Esophagus squamous epithelium (tissue), 5 donors: ENCODE results near the gene TSPAN18. TPM values are rescaled to one million over a fixed set of nuclear protein-coding genes. Genes with fewer than 3 reads are reported as not detected.

Experiments
- DNase-seq: peaks from one replicate; lab custom pipeline; 2025; lab: John Stamatoyannopoulos, UW
- H3K27ac ChIP-seq, 4 donors: fragments of 200-600 bp; sonication (generic); one replicate each; pipeline ENCODE4 v1.5.1; 2016 to 2019; ENCODE audit warnings: mild to moderate bottlenecking in 1 of 4
- H3K27me3 ChIP-seq, 4 donors: fragments of 200-600 bp; sonication (generic); 1 replicate in 3 of 4; 2 replicates in 1 of 4; pipeline versions ENCODE4 v1.5.1 to v1.6.0; 2017 to 2021; ENCODE audit warnings: antibody characterized with exemption in 1 of 4
- H3K36me3 ChIP-seq, 3 donors: fragments of 200-600 bp; sonication (generic); one replicate each; pipeline ENCODE4 v1.5.1; 2016 to 2019
- H3K4me1 ChIP-seq, 3 donors: fragments of 200-600 bp; sonication (generic); one replicate each; pipeline ENCODE4 v1.5.1; 2017 to 2019
- H3K4me3 ChIP-seq, 4 donors: fragments of 200-600 bp; sonication (generic); 1 replicate in 3 of 4; 2 replicates in 1 of 4; pipeline ENCODE4 v1.5.1; 2016 to 2019; ENCODE audit warnings: mild to moderate bottlenecking in 2 of 4, moderate library complexity in 1 of 4
- H3K9me3 ChIP-seq, 3 donors: fragments of 200-600 bp; sonication (generic); one replicate each; pipeline ENCODE4 v1.5.1; 2016 to 2019
- POLR2A ChIP-seq, 4 donors: fragments of 450-650 bp; IDR thresholded peaks; one replicate each; pipeline ENCODE4 v1.6.1; 2017; ENCODE audit warnings: antibody characterized with exemption in 4 of 4, mild to moderate bottlenecking in 4 of 4, moderate library complexity in 3 of 4
- WGBS, 2 donors: methylation state at CpG; one replicate each; pipeline ENCODE4 v1.1.5; 2018; 5-methylcytosine and 5-hydroxymethylcytosine counted together
- intact Hi-C: fragments of 100-400 bp; cut with DNase I; formaldehyde crosslinking; loops from one replicate; pipeline ENCODE4 v1.15.0; 2022
- total RNA-seq, 4 donors: library from RNA; depleted of rRNA; stranded (reverse); fragments of >200 nt; gene quantifications; one replicate each; pipeline ENCODE4 v1.1.0, GENCODE V29; 2016
- TF ChIP-seq, protein P1 (sequence below), 6 experiments: fragments of 450-650 bp in 4 of 6; fragments of 200-600 bp in 2 of 6; sonication (generic) in 2 of 6; IDR thresholded peaks; one replicate each; pipeline ENCODE4 v1.5.1; 2016 to 2019; ENCODE audit warnings: antibody characterized with exemption in 6 of 6, mild to moderate bottlenecking in 4 of 6, moderate library complexity in 4 of 6
- donor health status: DM: yes; HTN: yes; CAD: no.

TSPAN18 gene
- total RNA-seq, 4 donors from 2014 or later: 0.80 to 4.4 (median 2.0) TPM

DNA sequence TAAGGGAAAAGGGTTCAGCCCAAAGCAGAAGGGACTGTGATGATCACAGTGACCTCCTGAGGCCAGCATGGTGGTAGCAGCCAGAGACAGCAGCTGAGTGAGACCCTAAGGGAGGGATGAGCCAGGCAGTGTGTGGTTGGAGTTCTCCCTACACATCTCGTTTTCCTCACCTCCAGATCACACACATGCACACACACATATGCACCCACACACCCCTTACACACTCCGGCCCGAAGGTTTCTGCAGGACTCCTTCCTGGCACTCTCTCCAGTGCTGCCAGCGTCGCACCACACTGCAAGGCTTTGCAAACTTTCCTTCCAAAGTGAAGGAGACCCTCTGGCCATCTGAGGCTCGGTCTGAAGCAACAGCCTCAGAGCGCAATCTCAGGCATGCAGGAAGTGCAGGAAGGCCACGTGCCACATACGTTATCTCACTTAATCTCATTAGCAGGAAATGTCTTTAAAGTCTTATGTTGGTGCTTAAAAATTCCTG lies 250.8 kb downstream of the TSPAN18 start:
- no peak for TF ChIP-seq POLR2A (IDR thresholded peaks at IDR 0.05)
- TF ChIP-seq, protein P1, sequence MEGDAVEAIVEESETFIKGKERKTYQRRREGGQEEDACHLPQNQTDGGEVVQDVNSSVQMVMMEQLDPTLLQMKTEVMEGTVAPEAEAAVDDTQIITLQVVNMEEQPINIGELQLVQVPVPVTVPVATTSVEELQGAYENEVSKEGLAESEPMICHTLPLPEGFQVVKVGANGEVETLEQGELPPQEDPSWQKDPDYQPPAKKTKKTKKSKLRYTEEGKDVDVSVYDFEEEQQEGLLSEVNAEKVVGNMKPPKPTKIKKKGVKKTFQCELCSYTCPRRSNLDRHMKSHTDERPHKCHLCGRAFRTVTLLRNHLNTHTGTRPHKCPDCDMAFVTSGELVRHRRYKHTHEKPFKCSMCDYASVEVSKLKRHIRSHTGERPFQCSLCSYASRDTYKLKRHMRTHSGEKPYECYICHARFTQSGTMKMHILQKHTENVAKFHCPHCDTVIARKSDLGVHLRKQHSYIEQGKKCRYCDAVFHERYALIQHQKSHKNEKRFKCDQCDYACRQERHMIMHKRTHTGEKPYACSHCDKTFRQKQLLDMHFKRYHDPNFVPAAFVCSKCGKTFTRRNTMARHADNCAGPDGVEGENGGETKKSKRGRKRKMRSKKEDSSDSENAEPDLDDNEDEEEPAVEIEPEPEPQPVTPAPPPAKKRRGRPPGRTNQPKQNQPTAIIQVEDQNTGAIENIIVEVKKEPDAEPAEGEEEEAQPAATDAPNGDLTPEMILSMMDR (IDR thresholded peaks at IDR 0.05): no peak
- Histone ChIP-seq H3K4me3 (no peak overlapping the region), H3K27ac (peak overlapping the region in 1 of 4 donors; percentile 33), H3K9me3 (no peaks in the 10 kb centered on the region), H3K36me3 (no peaks in the 10 kb centered on the region), H3K27me3 (peaks cover 0 to 26% (median 0%) of the 10 kb centered on the region in 4 donors), H3K4me1 (peaks cover 5 to 43% (median 28%) of the 10 kb centered on the region in 3 donors)
- WGBS, 2 donors: 25 to 33% methylated on average over 9 of the region's 9 CpGs
- DNase-seq: no peak
- intact Hi-C loops: no loop called here

DNA sequence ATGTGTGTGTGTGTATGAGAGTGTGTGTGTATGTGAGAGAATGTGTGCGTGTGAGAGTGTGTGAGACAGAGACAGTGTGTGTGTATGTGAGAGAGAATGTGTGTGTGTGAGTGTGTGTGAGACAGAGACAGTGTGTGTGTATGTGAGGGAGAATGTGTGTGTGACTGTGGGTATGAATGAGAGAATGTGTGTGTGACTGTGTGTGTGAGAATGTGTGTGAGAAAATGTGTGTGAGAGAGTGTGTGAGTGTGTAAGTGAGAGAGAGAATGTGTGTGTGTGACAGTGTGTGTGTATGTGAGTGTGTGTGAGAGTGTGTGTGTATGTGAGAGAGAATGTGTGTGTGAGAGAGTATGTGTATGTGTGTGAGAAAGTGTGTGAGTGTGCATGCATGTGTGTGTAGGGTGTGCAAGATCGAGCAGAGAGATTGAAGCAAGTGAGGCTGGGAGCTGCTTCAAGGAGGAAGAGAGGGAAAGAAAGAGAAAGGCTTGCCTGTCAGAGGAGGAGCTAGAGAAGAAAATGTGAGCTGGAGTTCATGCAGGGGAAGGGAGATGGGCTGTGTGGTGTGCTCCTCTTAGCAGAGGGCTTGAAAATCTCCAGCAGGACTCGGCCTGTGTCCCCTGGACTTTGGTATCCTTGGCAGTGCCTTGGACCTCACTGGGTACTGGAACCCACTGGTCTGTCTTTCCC lies 251.7 kb downstream of the TSPAN18 start:
- Histone ChIP-seq H3K27me3 (peaks cover 0 to 26% (median 0%) of the 10 kb centered on the region in 4 donors), H3K36me3 (no peaks in the 10 kb centered on the region), H3K4me3 (no peak overlapping the region), H3K4me1 (peaks cover 5 to 43% (median 28%) of the 10 kb centered on the region in 3 donors), H3K9me3 (no peaks in the 10 kb centered on the region), H3K27ac (peak overlapping the region in 3 of 4 donors; percentile 53 to 83 (median 58))
- intact Hi-C loops: no loop called here
- 33 to 48% methylated on average over 3 of the region's 3 CpGs for WGBS, 2 donors
- TF ChIP-seq, protein P1 (IDR thresholded peaks at IDR 0.05): no peak
- no peak for TF ChIP-seq POLR2A (IDR thresholded peaks at IDR 0.05)
- DNase-seq: no peak

DNA sequence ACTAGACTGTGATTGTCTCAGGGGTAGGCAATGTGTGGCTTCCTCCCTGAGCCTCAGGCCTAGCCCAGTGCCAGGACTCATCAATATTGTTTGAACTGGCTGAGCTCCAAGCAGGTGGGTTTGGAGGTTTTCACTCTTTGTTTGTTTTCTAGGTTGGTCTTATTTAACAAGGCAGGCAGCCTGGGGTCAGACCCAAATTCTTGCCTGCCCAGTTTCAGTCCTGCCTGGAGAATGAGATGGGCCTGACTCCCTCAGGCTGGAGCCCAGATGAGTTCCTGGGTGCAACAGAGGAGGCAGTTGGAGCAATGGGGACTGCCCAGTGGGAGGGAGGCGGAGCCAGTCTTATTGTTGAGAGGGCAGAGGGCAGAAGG lies 252.2 kb downstream of the TSPAN18 start:
- TF ChIP-seq POLR2A (IDR thresholded peaks at IDR 0.05): no peak
- TF ChIP-seq, protein P1 (IDR thresholded peaks at IDR 0.05): no peak
- Histone ChIP-seq H3K4me1 (peaks cover 5 to 43% (median 28%) of the 10 kb centered on the region in 3 donors), H3K27ac (peak overlapping the region; percentile 34 to 83 (median 61)), H3K4me3 (no peak overlapping the region), H3K27me3 (peaks cover 0 to 26% (median 0%) of the 10 kb centered on the region in 4 donors), H3K36me3 (no peaks in the 10 kb centered on the region), H3K9me3 (no peaks in the 10 kb centered on the region)
- intact Hi-C loops: no loop called here
- 88% methylated on average over 1 of the region's 1 CpG; no CpG with 5 or more reads in 1 of the 2 donors for WGBS, 2 donors
- no peak for DNase-seq

DNA sequence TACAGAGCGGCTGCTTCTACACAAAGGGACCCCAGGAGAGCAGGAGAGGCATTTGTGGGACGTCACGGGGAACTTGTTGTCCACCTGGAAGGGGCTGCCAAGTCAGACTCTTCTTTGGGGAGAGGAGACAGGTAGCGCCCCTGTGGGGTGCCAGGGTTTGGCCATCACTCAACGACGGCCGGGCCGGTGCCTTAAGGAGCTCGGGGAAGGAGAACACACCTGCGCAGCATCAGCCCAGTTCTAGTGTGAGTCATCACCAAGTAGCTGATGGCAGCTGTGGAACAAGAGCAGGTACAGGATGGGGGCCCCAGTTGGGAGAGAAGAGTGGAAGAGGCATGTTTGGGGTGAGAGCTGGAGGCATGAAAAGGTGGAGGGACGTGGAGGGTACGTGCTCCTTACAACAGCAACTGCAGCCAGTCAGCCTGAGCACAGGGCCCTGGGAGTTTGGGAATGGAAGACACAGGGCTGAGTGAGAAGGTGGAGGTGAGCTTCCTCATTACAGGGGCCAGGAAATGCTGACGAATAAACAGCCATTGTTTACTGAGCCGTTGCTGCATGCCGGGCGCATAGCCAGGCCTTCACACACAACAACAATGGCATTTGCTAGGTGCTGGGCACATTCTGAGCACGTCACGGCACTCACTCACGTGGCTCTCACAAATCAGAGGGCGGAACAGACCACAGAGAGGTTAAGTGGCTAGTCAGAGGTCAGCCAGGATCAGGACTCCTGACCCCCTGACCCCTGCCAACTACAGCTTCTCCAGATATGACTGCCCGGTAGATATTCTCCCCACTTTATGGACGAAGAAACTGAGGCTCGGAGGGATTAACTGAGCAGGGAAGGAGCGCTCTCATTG lies 253.0 kb downstream of the TSPAN18 start:
- Histone ChIP-seq H3K36me3 (no peaks in the 10 kb centered on the region), H3K27me3 (peaks cover 0 to 18% (median 0%) of the 10 kb centered on the region in 4 donors), H3K27ac (peak overlapping the region; percentile 34 to 83 (median 61)), H3K4me1 (peaks cover 5 to 43% (median 28%) of the 10 kb centered on the region in 3 donors), H3K9me3 (no peaks in the 10 kb centered on the region), H3K4me3 (no peak overlapping the region)
- no peak for DNase-seq
- no peak for TF ChIP-seq POLR2A (IDR thresholded peaks at IDR 0.05)
- TF ChIP-seq, protein P1 (IDR thresholded peaks at IDR 0.05): no peak
- intact Hi-C loops: no loop called here
- 41 to 72% methylated on average over 17 of the region's 24 CpGs for WGBS, 2 donors
